OCI-LY7 (cell line): ENCODE results near the gene RSPH10B.
"Not testable (repeated sequence)": the region's sequence is repeated elsewhere in the genome, so short reads cannot be mapped to it uniquely, and the experiment has no call there.

Experiments
- EZH2phosphoT487 ChIP-seq: fragments of 200-600 bp; sonication (generic); IDR thresholded peaks from 2 replicates; pipeline ENCODE4 v1.6.1; 2018; ENCODE audit warnings: low read depth, borderline replicate concordance, mild to moderate bottlenecking, mixed run types, antibody characterized with exemption, low read length, moderate library complexity, mixed read lengths
- TF ChIP-seq, protein P1 (sequence below): fragments of 200-600 bp; sonication (generic); conservative IDR thresholded peaks from 2 replicates; pipeline ENCODE4 v1.5.1; 2014; ENCODE audit warnings: mild to moderate bottlenecking, antibody characterized with exemption, low read length, moderate library complexity, mixed read lengths

DNA sequence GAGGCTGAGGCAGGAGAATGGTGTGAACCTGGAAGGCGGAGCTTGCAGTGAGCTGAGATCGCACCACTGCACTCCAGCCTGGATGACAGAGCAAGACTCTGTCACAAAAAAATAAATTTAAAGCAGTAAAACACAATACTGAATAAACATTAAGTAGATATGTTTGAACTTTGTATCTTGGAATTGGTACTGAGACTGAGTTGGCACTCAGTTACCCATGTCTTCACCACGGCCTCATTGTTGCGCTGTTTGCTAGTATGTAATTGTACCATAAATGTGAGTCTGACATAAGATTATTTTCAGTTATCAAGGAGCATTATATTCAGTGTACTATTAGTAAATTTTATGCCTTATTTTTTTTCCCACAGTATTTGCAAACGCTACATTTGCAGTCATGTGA, 65.8 kb downstream of the RSPH10B start:
- TF ChIP-seq, protein P1, sequence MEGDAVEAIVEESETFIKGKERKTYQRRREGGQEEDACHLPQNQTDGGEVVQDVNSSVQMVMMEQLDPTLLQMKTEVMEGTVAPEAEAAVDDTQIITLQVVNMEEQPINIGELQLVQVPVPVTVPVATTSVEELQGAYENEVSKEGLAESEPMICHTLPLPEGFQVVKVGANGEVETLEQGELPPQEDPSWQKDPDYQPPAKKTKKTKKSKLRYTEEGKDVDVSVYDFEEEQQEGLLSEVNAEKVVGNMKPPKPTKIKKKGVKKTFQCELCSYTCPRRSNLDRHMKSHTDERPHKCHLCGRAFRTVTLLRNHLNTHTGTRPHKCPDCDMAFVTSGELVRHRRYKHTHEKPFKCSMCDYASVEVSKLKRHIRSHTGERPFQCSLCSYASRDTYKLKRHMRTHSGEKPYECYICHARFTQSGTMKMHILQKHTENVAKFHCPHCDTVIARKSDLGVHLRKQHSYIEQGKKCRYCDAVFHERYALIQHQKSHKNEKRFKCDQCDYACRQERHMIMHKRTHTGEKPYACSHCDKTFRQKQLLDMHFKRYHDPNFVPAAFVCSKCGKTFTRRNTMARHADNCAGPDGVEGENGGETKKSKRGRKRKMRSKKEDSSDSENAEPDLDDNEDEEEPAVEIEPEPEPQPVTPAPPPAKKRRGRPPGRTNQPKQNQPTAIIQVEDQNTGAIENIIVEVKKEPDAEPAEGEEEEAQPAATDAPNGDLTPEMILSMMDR: not testable (repeated sequence)
- not testable (repeated sequence) for TF ChIP-seq EZH2phosphoT487
